Measurements from ENCODE around the gene GRIN2A. TPM values are rescaled to one million over a fixed set of nuclear protein-coding genes. Genes with fewer than 3 reads are reported as not detected.

Gene GRIN2A
- polyA plus RNA-seq, 1 experiment = not detected

DNA sequence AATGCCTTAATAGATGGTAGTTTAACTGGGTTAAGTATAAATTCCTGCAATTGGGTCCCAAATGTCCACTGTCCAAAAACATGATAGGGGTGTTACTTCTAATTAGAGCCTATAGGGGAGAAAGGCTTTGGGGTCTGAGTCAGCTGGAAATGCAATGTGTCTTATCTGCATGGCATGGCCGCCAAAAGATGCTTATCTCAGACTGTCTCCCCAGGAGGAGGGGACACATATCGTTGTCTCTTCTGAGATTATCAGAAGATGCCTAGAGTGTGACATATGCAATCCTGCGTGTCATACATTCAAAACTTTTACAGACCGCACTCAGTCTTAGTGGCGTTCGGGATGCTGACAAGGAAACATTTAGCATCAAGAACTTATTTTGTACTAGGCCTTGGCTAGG, 442.9 kb downstream of the GRIN2A start:
- no peak for DNase-seq (ENCODE audit: low read depth)
- CTCF ChIA-PET = no interaction called here

GRCh38 chr16:9738690-9739089, 443.5 kb downstream of the GRIN2A start:
- TF ChIP-seq, protein P1, sequence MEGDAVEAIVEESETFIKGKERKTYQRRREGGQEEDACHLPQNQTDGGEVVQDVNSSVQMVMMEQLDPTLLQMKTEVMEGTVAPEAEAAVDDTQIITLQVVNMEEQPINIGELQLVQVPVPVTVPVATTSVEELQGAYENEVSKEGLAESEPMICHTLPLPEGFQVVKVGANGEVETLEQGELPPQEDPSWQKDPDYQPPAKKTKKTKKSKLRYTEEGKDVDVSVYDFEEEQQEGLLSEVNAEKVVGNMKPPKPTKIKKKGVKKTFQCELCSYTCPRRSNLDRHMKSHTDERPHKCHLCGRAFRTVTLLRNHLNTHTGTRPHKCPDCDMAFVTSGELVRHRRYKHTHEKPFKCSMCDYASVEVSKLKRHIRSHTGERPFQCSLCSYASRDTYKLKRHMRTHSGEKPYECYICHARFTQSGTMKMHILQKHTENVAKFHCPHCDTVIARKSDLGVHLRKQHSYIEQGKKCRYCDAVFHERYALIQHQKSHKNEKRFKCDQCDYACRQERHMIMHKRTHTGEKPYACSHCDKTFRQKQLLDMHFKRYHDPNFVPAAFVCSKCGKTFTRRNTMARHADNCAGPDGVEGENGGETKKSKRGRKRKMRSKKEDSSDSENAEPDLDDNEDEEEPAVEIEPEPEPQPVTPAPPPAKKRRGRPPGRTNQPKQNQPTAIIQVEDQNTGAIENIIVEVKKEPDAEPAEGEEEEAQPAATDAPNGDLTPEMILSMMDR (IDR thresholded peaks at IDR 0.05; ENCODE audit: insufficient read depth, low read depth, low read length) = no peak
- DNase-seq (ENCODE audit: low read depth) = no peak
- Histone ChIP-seq H3K36me3 (ENCODE audit: control insufficient read depth, insufficient read depth, low read length) (no peaks in the 10 kb centered on the region), H3K27me3 (ENCODE audit: control insufficient read depth, insufficient read depth, low read length) (no peaks in the 10 kb centered on the region), H3K4me3 (ENCODE audit: low read depth, low read length) (no peak overlapping the region)
- CTCF ChIA-PET = no interaction called here
- POLR2A ChIA-PET = no interaction called here

More for the DNA sequence above, 442.9 kb downstream of the GRIN2A start:
- Histone ChIP-seq H3K36me3 (ENCODE audit: control insufficient read depth, insufficient read depth, low read length) (no peaks in the 10 kb centered on the region), H3K27me3 (ENCODE audit: control insufficient read depth, insufficient read depth, low read length) (no peaks in the 10 kb centered on the region), H3K4me3 (ENCODE audit: low read depth, low read length) (no peak overlapping the region)
- POLR2A ChIA-PET = no interaction called here
- TF ChIP-seq, protein P1 (IDR thresholded peaks at IDR 0.05; ENCODE audit: insufficient read depth, low read depth, low read length) = no peak

GRCh38 chr16:9736547-9736946, 445.7 kb downstream of the GRIN2A start:
- Histone ChIP-seq H3K27me3 (ENCODE audit: control insufficient read depth, insufficient read depth, low read length) (no peaks in the 10 kb centered on the region), H3K4me3 (ENCODE audit: low read depth, low read length) (no peak overlapping the region), H3K36me3 (ENCODE audit: control insufficient read depth, insufficient read depth, low read length) (no peaks in the 10 kb centered on the region)
- DNase-seq (ENCODE audit: low read depth) = no peak
- TF ChIP-seq, protein P1 (IDR thresholded peaks at IDR 0.05; ENCODE audit: insufficient read depth, low read depth, low read length) = no peak
- POLR2A ChIA-PET = no interaction called here
- CTCF ChIA-PET = no interaction called here

- CTCF ChIA-PET = no interaction called here
Observed at GRCh38 chr16:9723136-9723535, 459.1 kb downstream of the GRIN2A start.

GRCh38 chr16:9713907-9714306, 468.3 kb downstream of the GRIN2A start:
- CTCF ChIA-PET = no interaction called here
- H3K36me3 ChIP-seq (ENCODE audit: control insufficient read depth, insufficient read depth, low read length) = no peaks in the 10 kb centered on the region
- DNase-seq (ENCODE audit: low read depth) = no peak
- no peaks in the 10 kb centered on the region for H3K27me3 ChIP-seq (ENCODE audit: control insufficient read depth, insufficient read depth, low read length)
- TF ChIP-seq, protein P1 (IDR thresholded peaks at IDR 0.05; ENCODE audit: insufficient read depth, low read depth, low read length) = no peak
- no peak overlapping the region for H3K4me3 ChIP-seq (ENCODE audit: low read depth, low read length)
- POLR2A ChIA-PET = no interaction called here

More at GRCh38 chr16:9723136-9723535, 459.1 kb downstream of the GRIN2A start:
- TF ChIP-seq, protein P1 (IDR thresholded peaks at IDR 0.05; ENCODE audit: insufficient read depth, low read depth, low read length) = no peak
- H3K36me3 ChIP-seq (ENCODE audit: control insufficient read depth, insufficient read depth, low read length) = no peaks in the 10 kb centered on the region
- no peak overlapping the region for H3K4me3 ChIP-seq (ENCODE audit: low read depth, low read length)
- DNase-seq (ENCODE audit: low read depth) = no peak
- no peaks in the 10 kb centered on the region for H3K27me3 ChIP-seq (ENCODE audit: control insufficient read depth, insufficient read depth, low read length)
- POLR2A ChIA-PET = no interaction called here
